Activated B cell treated with CpG ODN at 0.5 μM for 24 hours (primary cell): Measurements from ENCODE around the gene NLK. TPM values are rescaled to one million over a fixed set of nuclear protein-coding genes. Genes with fewer than 3 reads are reported as not detected.
"Not testable (repeated sequence)": the region's sequence is repeated elsewhere in the genome, so short reads cannot be mapped to it uniquely, and the experiment has no call there.

Source experiments
- ATAC-seq: fragments of 200-7000 bp; cut with Tn5 transposase; one replicate; pipeline ENCODE4 v1.10.0; 2021; ENCODE audit warnings: low read depth, mild to moderate bottlenecking, moderate library complexity
- CTCF ChIA-PET: fragments of 350-600 bp; sonication (Branson Sonifier 250); formaldehyde crosslinking; loops from one replicate; lab custom pipeline; 2021; ENCODE audit warnings: antibody characterized with exemption; lab: Charles Lee
- POLR2A ChIA-PET: fragments of 350-600 bp; sonication (Branson Sonifier 250); formaldehyde crosslinking; loops from one replicate; lab custom pipeline; 2021; ENCODE audit warnings: antibody characterized with exemption; lab: Charles Lee
- DNase-seq: peaks from one replicate; pipeline ENCODE4 v3.0.0; 2022
- H3K27ac Mint-ChIP-seq: one replicate; pipeline ENCODE4 v1.8.0; 2020; ENCODE audit warnings: mixed read lengths
- H3K27me3 Mint-ChIP-seq: one replicate; pipeline ENCODE4 v1.8.0; 2021; ENCODE audit warnings: mixed read lengths
- H3K36me3 Mint-ChIP-seq: one replicate; pipeline ENCODE4 v1.8.0; 2021; ENCODE audit warnings: low read depth, mixed read lengths
- H3K4me1 Mint-ChIP-seq: one replicate; pipeline ENCODE4 v1.8.0; 2021; ENCODE audit warnings: mixed read lengths
- H3K4me3 Mint-ChIP-seq: one replicate; pipeline ENCODE4 v1.8.0; 2020; ENCODE audit warnings: mild to moderate bottlenecking, mixed read lengths
- H3K9me3 Mint-ChIP-seq: one replicate; pipeline ENCODE4 v1.8.0; 2020; ENCODE audit warnings: mixed read lengths
- intact Hi-C: fragments of 100-400 bp; cut with micrococcal nuclease; formaldehyde crosslinking; loops from one replicate; pipeline ENCODE4 v1.15.1; 2024
- total RNA-seq: library from RNA; stranded (reverse); gene quantifications from 2 replicates; pipeline ENCODE4 v1.2.3, GENCODE V29; 2022
- TF ChIP-seq, protein P1 (sequence below): fragments of 200-600 bp; IDR thresholded peaks from one replicate; pipeline ENCODE4 v1.8.0; 2022; ENCODE audit warnings: antibody characterized with exemption, mild to moderate bottlenecking

The NLK gene
- total RNA-seq, 1 donor from 2014 or later = 24.6 TPM

DNA sequence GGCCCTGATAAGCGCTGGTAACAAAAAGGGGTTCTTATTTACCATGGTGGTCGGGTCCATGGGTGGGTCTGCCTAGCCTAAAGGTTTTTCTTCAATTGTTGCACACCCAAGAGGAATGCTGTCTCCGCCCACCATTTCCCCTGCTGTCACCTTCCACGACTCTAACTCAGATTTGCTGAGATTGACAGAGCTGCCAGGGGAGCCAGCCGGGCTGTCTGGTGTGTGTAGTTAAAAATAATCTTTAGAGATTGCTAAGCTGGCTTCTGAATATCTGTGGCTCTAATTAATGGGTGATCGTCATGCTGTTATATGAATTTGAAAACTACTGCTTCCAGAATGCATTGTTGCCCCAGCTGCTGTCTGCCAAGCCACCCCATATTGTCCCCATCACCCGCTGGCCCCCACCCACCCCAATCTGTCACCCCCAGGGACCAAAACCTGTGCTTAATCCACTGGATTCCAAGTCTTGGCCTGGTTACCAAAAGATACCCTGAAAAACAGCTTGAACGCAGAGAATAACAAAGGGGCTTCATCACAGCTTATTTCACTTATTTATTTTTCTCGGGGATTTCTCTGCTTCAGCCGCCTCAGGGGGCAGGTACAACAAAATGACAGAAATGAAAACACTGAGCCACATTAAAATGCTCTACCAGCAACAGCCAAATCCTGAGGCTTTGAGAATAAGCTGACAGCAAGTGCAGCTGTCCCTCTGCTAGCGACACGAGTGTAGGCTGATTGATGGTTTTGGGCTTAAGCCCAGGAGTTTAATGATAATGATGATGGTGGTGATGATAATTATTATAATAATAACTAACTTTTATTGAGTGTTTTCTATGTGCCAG lies 46.1 kb upstream of the NLK start:
- Mint-ChIP-seq H3K9me3 (no peaks in the 10 kb centered on the region), H3K27ac (no peak overlapping the region), H3K4me3 (no peak overlapping the region), H3K4me1 (no peaks in the 10 kb centered on the region), H3K36me3 (no peaks in the 10 kb centered on the region), H3K27me3 (peaks cover 10% of the 10 kb centered on the region)
- ChIA-PET POLR2A (no interaction called here), CTCF (no interaction called here)
- DNase-seq = no peak
- intact Hi-C loops = no loop called here
- ATAC-seq = no peak
- TF ChIP-seq, protein P1, sequence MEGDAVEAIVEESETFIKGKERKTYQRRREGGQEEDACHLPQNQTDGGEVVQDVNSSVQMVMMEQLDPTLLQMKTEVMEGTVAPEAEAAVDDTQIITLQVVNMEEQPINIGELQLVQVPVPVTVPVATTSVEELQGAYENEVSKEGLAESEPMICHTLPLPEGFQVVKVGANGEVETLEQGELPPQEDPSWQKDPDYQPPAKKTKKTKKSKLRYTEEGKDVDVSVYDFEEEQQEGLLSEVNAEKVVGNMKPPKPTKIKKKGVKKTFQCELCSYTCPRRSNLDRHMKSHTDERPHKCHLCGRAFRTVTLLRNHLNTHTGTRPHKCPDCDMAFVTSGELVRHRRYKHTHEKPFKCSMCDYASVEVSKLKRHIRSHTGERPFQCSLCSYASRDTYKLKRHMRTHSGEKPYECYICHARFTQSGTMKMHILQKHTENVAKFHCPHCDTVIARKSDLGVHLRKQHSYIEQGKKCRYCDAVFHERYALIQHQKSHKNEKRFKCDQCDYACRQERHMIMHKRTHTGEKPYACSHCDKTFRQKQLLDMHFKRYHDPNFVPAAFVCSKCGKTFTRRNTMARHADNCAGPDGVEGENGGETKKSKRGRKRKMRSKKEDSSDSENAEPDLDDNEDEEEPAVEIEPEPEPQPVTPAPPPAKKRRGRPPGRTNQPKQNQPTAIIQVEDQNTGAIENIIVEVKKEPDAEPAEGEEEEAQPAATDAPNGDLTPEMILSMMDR = no peak

- Mint-ChIP-seq H3K27ac (no peak overlapping the region), H3K4me1 (no peaks in the 10 kb centered on the region), H3K27me3 (peaks cover 9% of the 10 kb centered on the region), H3K9me3 (no peaks in the 10 kb centered on the region), H3K4me3 (no peak overlapping the region), H3K36me3 (no peaks in the 10 kb centered on the region)
- POLR2A ChIA-PET = no interaction called here
- CTCF ChIA-PET = no interaction called here
- intact Hi-C loops = no loop called here
- no peak for DNase-seq
- ATAC-seq = no peak
- TF ChIP-seq, protein P1 = no peak
Observed at GRCh38 chr17:27997044-27997401, 45.5 kb upstream of the NLK start.

DNA sequence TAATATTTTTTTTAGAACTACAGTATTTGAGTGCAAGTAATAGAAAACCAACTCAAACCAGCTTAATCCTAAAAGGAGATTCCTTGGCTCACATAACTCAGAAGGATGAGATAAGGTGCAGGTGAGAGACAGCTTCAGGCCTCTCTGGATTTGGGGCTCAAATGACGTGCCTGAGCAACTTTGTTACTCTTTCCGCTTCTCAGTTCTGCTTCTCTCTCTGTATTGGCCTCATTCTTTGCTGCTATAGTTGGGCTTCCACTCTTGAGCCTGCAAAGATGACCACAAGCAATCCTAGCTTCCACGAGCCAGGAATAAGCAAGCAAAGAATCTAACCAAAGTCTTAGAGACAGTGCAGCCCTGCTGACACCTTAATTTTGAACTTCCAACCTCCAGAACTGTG lies 45.0 kb upstream of the NLK start:
- intact Hi-C loops = no loop called here
- H3K27me3 Mint-ChIP-seq = peaks cover 9% of the 10 kb centered on the region
- no peak overlapping the region for H3K27ac Mint-ChIP-seq
- DNase-seq = no peak
- no peak overlapping the region for H3K4me3 Mint-ChIP-seq
- CTCF ChIA-PET = no interaction called here
- H3K4me1 Mint-ChIP-seq = no peaks in the 10 kb centered on the region
- no peaks in the 10 kb centered on the region for H3K9me3 Mint-ChIP-seq
- TF ChIP-seq, protein P1 = no peak
- H3K36me3 Mint-ChIP-seq = no peaks in the 10 kb centered on the region
- POLR2A ChIA-PET = no interaction called here
- no peak for ATAC-seq

DNA sequence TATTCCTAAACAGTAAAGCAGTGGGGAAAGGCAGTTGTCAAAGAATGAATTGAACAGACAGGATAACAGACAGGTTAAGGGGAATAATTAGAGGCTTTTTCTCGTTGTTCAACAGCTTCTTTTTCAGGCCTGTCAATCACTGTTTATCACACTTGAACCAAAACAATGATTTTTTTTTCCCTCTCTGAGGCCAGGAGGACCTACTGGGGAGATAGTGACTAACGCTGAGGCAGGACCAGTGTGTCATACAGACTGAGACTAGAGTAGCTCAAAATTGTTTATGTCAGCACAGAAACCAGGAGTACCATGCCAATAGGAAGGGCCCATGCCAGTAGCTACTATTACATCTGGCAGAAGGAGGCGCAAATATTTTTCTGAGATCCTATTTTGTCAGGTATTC lies 41.3 kb upstream of the NLK start:
- ChIA-PET POLR2A (no interaction called here), CTCF (no interaction called here)
- no peaks in the 10 kb centered on the region for H3K9me3 Mint-ChIP-seq
- ATAC-seq (no peak), DNase-seq (no peak)
- no peak overlapping the region for H3K4me3 Mint-ChIP-seq
- no peak overlapping the region for H3K27ac Mint-ChIP-seq
- H3K36me3 Mint-ChIP-seq = no peaks in the 10 kb centered on the region
- intact Hi-C loops = no loop called here
- H3K4me1 Mint-ChIP-seq = no peaks in the 10 kb centered on the region
- TF ChIP-seq, protein P1 = no peak
- H3K27me3 Mint-ChIP-seq = peaks cover 9% of the 10 kb centered on the region

DNA sequence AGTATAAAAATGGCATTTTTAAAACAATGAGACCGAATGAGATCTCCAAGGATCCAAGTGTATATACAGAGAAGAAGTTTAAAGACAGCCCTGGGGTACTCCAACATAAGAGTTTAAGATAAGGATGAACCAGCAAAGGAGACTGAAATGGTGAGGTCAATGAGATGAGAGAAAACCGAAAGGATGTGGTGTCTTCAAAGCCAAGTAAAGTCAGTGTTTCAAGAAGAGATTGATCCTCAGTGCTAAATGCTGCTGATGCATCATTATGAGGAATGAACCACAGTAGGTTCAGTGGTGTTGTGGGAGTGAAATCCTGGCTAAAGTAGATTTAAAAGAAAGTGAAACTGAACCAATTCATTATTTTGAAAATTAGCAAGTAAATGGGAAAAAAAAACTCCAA lies 38.1 kb upstream of the NLK start:
- TF ChIP-seq, protein P1 = no peak
- H3K4me1 Mint-ChIP-seq = no peaks in the 10 kb centered on the region
- DNase-seq (no peak), ATAC-seq (no peak)
- H3K9me3 Mint-ChIP-seq = no peaks in the 10 kb centered on the region
- POLR2A ChIA-PET = no interaction called here
- no peaks in the 10 kb centered on the region for H3K36me3 Mint-ChIP-seq
- CTCF ChIA-PET = no interaction called here
- H3K4me3 Mint-ChIP-seq = no peak overlapping the region
- H3K27ac Mint-ChIP-seq = no peak overlapping the region
- peaks cover 8% of the 10 kb centered on the region for H3K27me3 Mint-ChIP-seq
- intact Hi-C loops = no loop called here

GRCh38 chr17:28007925-28008324 lies 34.6 kb upstream of the NLK start:
- H3K27me3 Mint-ChIP-seq, H3K4me1 Mint-ChIP-seq, intact Hi-C loops, CTCF ChIA-PET, DNase-seq, H3K36me3 Mint-ChIP-seq, POLR2A ChIA-PET, ATAC-seq, H3K27ac Mint-ChIP-seq, H3K4me3 Mint-ChIP-seq, H3K9me3 Mint-ChIP-seq: not testable (repeated sequence)
